Measurements from ENCODE around the gene THSD7B.

GRCh38 chr2:136905779-136906178, 140.4 kb downstream of the THSD7B start:
- TF ChIP-seq FOXM1 (IDR thresholded peaks at IDR 0.05; ENCODE audit: low read depth) (no peak), FOXM1 (CRISPR knock-in tag; IDR thresholded peaks at IDR 0.05; ENCODE audit: low read depth) (no peak), NCOA6 (IDR thresholded peaks at IDR 0.05) (no peak), KDM1A (IDR thresholded peaks at IDR 0.05) (no peak), POLR2AphosphoS2 (IDR thresholded peaks at IDR 0.05; ENCODE audit: low read length) (no peak)

All from K562 (cell line).